Measurements from ENCODE around the gene SNAPC3.
"Not testable (repeated sequence)": the region's sequence is repeated elsewhere in the genome, so short reads cannot be mapped to it uniquely, and the experiment has no call there.

The SNAPC3 gene

DNA sequence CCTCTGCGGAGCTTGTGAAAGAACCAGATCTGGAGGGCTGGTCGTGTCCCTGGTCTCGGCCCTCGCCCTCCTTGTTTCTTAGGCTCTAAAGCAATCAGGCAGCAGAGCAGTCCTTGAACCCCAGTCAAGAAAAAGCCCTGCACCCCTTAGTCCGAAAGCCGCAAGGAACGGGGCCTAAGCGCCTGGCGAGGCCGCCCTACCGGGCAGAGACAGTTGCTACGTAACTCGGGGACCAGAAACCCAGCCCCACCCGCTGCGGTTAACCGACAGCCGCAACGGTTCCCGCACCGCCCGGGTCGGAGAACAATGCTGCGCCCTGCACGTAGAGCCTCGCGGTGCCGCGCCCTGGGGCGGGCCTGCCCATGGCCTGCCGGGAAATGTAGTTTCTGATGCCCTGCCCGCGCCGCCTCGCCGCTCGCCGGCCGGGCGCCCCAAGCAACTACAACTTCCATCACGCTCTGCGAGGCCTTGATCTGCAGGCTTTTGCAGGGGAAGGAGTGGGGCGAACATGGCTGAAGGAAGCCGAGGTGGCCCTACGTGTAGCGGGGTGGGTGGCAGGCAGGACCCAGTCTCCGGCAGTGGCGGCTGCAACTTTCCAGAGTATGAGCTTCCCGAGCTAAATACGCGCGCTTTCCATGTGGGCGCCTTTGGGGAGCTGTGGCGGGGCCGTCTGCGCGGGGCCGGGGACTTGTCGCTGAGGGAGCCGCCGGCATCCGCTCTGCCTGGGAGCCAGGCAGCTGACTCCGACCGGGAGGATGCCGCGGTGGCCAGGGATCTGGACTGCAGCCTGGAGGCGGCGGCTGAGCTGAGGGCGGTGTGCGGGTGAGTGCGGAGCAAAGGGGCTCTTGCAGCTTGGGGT is at the start of gene SNAPC3:
SNAPC3 (plus strand) TSS at position 505 of the 859 bp plus-strand sequence; CDS start at position 509, 4 bp downstream.
- peak; percentile 93 for DNase-seq

DNA sequence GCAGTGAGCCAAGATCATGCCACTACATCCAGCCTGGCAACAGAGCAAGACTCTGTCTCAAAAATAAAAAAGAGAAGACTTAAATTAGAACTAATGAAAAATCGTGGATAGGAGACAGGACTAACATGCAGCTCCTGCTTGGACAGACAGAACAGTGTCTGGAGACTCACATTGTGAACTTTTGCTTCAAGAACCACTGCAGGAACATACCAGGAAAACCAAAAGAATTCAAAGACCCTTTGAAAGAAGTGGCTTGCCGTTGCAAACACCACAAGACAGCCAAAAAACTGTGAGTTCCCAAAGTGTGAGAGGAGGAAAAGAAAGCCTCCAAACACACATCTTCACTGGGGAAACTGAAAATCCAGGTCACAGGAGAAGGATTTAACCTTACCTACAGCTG is 48.8 kb upstream of the SNAPC3 start:
- no peak for DNase-seq

DNA sequence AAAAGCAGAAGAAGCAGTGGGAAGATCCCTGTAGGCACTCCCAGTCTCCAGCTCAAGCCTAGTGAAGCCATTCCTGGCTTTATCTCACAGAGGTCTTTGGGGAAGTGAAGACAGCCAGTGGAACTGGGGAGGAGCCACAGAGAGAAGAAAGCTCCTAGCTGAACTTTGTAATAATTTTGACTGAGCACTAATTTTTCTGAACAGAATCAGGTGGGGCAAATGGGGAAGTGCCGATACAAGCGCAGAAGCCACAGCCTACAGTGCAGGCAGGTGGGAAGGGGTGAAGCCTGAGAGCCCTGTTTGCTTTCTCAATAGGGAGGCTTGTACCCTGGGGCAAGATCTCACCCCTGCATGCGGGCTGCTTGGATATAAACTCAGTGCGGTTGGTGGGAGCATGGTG is 48.4 kb upstream of the SNAPC3 start:
- DNase-seq = no peak

DNA sequence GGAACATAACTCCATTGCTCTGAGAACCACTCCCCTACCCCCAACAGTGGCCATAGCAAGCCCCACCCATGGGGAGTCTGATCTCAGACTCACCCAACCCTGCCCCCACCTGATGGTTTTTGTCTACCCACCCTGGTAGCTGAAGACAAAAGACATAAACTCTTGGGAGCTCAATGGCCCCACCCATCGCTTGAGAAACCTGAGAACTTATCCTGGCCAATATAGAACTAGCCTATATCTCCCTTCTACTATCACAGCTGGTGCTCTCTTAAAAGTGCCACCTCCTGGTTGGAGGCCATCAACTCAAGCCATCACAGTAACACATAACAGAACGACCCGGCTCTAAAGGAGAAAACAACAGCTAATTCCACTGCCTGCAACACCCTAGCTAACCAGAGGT is 47.9 kb upstream of the SNAPC3 start:
- no peak for DNase-seq

DNA sequence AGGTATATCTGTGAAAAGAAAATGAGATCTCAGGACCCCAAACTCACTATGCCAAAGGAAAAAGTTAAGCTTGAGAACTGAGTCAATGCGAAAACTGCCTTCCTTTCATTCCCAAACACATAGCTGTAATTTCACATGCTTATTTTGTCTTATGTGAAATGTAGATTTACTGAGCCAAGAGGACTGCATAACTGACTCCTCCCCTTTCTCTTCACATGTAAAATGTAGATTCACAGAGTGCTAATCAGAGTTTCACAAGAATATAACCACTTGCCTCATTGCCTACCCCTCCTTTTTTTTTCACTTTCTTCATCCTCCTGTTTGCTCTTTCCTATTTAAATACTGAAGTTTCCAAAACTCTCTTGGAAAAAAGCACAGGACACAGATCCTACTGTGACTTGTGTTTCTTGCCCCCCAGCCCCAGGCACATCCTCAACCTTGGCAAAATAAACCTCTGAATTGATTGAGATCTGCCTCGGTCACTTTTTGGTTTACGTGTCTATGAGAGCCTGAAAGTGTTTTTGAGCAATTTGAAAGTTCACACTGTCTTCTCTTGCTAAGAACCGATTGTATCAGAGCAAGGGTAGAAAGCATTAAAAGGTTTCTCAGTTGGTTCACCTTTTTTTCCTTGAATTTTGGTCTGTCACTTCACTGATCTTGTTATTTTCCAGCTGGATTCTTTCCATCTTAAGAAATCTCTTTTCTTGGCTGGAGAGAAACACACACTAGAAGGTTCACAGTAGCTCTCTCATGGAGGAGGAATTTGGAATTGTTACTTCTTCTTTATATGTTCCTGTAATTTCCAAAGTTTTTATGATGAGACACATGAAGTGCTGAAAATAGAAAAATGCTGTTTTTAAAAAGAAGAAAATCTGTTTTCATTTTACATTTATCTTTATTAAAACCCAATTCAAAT is 44.8 kb upstream of the SNAPC3 start:
- DNase-seq = no peak

DNA sequence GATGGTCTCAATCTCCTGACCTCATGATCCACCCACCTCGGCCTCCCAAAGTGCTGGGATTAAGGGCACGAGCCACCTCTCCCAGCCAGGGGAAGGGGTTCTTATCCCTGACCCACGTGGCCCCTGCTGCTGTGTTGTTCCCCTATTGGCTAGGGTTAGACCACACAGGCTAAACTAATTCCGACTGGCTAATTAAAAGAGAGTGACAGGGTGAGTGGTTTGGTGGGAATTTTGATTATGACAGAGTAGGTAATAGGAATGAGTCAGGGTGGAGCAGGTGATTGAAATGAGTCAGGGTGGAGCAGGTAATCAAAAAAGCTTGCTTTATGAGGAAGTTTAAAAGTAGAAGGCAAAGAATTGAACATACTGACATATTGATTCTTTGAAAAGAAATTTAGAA is 43.4 kb upstream of the SNAPC3 start:
- not testable (repeated sequence) for DNase-seq

DNA sequence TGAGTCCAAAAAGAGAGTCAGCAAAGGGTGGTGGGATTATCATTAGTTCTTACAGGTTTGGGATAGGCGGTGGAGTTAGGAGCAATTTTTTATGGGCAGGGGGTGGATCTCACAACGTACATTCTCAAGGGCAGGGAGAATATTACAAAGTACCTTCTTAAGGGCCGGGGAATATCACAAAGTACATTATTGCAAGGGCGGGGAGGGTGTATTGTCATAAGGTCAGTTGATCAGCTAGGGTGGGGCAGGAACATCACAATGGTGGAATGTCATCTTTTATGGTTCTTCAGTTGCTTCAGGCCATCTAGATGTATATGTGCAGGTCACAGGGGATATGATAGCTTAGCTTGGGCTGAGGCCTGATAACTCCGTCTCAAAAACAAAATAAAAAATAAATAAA is 42.8 kb upstream of the SNAPC3 start:
- DNase-seq = not testable (repeated sequence)

DNA sequence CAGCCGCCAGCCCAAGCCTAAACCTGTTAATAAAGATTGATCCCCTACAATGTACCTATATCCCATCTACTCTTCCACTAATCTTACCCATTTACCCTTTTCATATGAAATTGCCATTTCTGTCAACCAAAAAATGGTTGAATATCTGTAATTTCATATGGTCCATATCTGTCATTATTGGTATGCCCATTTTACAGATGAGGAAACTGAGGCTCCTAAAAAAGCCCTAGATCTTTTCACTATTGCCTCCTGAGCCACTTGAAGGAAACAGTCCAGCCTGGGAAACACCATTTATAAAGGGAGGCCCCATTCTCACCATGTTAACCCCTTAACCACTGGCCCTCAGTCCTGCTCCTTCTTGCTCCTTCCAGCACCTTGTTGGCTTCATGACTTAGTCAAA is 41.2 kb upstream of the SNAPC3 start:
- no peak for DNase-seq

DNA sequence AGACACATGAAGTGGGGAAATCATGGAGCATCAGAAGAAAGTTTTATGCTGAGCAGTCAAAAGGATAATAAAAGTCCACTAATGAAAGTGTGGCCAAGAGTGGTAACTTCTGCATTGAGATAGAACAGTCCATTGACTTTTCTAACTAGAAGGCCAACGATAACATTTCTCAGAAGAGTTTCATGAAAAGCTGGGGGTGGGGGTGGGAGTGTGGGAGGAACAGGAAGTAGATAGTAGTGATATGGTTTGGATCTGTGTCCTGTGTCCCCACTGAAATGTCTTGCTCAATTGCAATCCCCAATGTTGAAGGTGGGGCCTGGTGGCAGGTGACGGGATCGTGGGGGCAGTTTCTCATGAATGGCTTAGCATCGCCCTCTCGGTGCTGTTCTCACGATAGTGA is 36.2 kb upstream of the SNAPC3 start:
- DNase-seq = no peak

DNA sequence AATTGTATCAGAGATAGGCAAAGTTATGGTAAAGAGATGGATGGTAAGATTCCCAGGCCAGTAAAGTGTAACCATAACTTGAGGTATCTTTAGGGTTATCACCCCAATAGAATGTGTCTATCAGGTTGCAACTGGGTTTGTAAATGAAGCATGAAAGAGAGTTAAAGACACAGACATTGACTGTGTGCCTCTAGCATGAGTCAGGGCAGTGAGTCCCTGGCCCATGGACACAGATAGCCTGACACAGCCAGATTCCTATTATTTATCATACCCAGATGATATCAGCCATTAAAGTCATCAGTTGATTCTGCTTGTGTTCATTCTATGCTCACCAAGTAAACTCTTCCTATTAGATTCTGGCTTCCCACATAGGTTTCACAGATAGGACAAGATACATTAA is 33.5 kb upstream of the SNAPC3 start:
- DNase-seq = peak; percentile 44

DNA sequence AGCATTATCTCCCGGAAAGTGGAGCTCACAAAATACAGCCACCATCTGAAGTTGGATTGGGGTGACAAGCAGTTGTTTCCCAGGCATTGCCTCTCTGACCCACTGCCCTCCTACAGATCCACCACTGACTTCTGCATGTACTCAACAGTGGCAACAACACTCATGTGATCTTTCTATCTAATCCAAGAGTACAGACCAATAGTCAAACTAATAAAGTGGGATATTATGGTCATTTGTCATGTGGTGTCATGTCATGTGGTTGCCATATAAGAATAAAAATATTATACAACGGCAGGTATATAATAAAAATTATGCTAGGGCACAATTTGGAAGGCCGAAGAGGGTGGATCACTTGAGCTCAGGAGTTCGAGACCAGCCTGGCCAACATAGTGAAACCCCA is 33.0 kb upstream of the SNAPC3 start:
- no peak for DNase-seq

DNA sequence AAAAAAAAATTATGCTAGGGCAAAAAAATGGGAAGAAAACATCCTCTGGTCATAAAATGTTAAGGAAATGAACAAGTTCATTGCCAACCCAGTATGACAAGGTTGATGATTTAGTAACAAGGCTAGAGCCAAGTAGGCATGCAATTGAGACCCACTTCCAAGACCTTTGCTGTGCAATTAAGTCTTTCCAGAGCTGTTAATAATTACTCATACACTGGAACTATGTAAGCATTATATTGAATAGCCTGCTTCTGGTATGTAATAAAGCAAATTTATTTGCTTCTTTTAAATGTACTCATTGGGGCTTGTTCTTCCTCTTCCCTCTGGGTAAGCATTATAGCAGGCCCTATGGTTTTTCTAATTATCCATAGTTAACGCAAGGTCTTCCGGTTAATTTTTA is 32.5 kb upstream of the SNAPC3 start:
- DNase-seq = no peak

DNA sequence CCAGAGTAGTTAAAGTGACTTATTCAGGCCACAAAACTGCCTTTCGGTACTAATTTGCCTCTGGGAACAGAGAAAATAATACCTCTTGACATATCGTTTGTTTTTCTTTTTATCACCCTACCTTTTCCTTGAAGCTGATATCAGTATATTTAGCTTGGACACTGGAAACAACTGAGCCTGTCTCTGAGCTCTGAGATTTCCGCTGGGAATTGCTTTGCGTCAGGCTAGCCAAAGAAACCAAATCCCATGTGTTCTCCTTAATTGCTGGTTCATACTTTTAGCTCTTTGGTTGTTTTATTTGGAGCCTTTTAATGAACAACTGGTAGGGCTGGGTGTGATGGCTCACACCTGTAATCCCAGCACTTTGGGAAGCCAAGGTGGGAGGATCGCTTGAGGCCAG is 30.3 kb upstream of the SNAPC3 start:
- no peak for DNase-seq

DNA sequence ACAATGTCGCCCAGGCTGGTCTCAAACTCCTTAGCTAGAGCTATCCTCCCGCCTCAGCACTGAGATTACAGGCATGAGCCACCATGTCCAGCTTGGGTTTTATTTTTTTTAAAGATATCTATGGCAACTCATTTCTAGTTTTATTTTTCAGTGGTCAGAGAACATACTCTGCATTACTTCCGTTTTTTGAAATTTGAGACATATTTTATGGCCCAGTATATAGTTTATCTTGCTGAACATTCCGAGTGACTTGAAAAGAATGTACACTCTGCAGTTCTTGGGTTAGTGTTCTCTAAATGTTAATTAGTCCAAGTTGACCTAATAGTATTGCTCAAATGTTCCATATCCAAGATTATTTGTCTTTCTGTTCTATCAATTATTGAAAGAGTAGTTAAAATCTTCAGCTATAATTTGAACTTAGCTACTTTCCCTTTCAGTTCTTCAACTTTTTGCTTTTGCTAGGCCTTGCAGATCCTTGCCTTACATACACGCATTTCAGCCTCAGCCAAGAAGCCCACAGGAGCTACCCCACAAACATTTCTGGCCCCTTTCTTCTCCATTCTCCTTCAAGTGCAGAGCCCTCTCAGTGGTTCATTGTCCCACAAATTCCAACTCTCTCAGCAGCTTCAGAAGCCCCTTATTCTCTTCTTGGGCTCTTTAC is 22.3 kb upstream of the SNAPC3 start:
- no peak for DNase-seq

DNA sequence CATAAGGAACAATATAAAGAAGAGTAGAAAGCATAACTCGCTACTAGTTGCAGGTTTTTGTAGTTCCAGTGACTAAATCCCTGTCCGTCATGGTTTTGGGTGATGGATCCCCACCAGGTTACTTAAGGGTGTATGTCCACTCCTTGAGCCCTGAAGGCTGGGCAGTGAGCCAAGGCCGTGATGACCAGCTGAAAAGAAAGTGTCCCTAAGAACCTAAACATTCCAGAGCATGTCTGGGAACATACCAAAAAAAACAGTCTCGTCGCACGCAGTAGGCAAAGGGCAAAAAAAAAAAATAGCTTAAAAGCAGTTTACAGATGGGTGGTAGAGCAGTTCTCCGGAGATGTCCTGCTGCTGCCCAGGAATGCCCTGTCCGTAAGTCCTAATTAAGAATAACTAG is 21.4 kb upstream of the SNAPC3 start:
- DNase-seq = no peak

DNA sequence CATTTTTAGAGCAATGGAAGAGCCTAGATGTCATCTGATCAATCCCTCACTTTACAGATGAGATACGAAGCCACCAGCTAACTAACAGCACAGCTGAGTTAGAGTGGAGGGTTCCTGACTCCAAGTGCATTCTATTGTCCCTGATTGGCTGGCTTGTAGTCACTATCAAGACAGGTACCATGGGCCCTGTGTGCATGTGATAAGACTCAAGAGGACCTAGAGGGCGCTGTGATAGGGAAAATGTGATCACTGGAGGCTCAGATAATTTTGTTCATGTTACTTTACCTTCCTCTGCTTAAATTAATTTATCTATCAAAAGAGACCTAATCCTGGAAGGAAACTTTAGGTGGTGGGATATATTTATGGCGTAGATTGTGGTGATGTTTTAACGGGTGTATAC is 19.5 kb upstream of the SNAPC3 start:
- no peak for DNase-seq

DNA sequence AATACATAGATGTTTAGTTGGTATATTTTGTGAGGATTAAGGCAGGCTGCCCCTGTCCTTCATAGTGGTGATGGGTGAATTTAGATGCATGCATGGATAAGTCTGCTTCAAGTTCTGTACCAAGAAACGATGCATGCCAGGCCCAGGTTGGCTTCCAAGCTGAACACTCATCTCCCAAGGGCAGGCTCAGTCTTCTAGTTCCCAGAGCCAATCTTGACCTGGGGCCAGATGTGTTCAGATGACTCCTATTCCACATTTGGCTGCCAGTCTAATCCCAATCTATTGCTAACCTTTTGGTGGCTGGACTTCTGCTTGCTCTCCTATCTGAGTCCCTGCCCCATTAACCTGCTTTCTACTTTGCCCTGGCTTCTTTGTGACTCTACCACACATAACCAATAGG is 18.5 kb upstream of the SNAPC3 start:
- no peak for DNase-seq

DNA sequence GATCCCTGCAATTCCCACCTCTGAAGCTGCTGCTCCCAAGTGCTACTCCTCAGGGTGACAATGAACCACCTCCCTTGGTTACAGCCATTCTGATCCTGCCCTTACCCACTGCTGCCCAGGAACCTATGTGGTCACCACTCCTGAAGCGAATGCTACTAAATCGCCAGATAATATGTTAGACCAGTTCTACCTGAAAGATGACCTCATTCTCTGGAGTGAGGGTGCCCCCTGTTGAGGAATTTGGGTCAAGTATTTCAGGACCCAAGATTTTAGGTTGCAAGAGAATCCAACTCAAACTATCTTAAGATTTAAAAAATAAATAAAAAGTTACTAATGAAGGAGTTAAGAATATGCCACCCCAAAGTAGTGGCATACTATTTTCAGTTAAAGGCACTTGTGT is 5.8 kb upstream of the SNAPC3 start:
- DNase-seq = peak; percentile 55

DNA sequence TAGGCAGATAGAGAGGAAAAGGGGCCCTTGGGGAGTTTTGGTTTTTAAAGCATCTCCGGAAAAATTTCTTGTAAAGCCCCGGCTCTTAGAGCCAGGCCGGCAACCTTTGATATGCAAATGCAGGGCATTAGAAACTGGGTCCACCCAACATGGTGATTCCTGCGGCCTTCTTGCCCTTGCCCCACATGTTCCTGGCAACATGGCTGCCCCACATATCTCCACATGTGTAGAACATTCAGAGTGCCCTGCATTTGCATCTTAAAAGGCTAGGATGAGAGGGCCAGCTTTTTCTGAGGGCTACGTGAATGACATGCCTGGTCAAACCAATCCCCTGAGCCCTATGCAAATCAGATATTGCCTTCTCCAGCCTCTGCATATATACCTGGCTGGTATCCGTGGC is 5.0 kb upstream of the SNAPC3 start:
- DNase-seq = no peak

DNA sequence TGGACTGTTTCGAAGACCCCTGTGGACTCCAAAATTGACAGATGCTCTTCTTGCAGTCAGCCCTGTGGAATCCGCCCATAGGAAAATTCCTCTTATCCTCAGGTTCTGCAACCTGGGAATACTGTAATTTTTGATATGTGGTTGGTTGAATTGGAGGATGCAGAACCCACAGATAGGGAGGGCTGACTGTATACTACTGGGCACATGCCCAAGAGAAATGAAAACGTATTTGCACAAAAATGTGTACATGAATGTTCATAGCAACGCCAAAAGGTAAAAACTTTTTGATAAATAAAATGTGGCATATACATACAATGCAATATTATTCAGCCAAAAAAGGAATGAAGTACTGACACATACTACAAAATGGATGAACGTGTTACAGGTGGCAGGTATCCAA is 1.9 kb upstream of the SNAPC3 start:
- DNase-seq = no peak

DNA sequence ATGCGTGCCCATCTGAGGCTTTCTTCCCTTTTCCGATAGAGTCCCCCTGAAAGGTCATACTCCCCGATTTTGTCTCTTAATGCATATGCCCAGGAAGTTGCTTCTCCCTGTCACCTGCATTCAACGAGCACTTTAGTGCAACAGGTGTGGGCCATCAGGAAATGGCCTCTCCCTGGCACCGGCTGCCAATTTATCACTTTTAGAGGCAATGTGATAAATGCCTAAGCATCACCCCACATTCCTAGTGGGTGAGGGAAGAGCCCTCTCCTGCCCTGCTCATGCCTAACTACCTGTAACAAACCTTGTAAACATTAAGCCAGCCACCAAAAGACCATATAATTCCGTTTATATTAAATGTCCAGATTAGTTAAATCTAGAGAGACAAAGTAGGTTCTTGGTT is 1.1 kb upstream of the SNAPC3 start:
- DNase-seq = peak; percentile 19

DNA sequence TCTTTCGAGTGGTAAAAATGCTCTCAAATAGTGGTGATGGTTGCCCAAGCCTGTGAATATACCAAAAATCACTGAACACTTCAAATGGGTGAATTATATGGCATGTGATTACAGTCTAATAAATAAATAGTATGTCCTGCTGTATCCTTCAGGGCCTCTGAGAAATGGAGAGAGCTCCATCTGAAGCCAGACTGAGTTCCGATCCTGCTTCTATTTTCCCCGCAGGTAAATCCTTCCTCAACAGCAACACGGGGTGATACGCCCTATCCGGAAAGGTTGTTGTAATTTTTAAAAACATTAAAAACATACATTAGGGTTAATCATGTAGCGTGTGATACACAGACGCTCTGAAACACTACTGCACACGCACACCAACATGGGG is 695 bp upstream of the SNAPC3 start:
- DNase-seq = no peak

DNA sequence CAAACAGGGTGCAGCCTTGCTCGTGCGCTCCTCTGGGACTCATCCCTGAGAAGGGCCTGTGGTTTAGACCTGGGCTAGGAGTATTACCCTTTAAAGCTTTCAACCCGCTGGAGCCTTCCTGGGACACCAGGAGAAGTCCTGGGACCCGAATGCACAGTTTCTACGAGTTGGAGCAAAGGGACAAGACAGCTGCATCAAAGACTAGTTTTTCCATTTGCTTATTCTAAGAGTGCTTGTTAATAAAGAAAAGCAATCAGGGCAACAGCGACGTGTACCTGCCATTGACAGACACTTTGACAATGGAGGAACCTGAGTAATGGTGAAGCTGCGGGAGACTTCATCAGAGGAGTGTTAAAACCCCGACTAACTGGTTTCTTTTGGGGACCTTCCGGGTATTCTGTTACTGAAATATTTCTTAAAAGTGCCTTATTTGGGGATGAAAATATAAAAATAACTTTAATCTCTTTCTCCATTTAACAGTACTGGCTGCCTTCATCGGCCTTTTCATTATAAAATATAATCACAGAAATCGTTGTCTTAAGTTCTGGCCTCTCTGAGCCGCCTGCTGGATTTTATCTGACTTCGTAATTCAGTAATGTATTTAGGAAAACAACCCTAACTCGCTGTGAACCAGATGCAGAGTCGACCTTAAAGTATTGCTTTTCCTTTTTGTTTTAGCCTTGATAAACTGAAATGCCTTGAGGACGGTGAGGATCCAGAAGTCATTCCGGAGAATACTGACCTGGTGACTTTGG is 732 bp downstream of the SNAPC3 start:
- peak; percentile 31 for DNase-seq

Measured in kidney glomerular epithelial cell (primary cell).